MCF 10A (cell line): Measurements from ENCODE around the gene SLC1A7. TPM values are rescaled to one million over a fixed set of nuclear protein-coding genes. Genes with fewer than 3 reads are reported as not detected.

Experiments
- BruUV-seq: library from RNA; stranded (reverse); fragments of 400-500 nt; replicated peaks from 2 replicates; lab custom pipeline; 2021; lab: Mats Ljungman, UMichigan
- CTCF ChIA-PET: fragments of 300-600 bp; sonication (Branson Sonifier 250); formaldehyde crosslinking; extraction: SDS; loops from one replicate; lab custom pipeline; 2021; ENCODE audit warnings: antibody characterized with exemption, inconsistent platforms; lab: Yijun Ruan, JAX
- POLR2A ChIA-PET: fragments of 300-600, 350-650 bp; sonication (Branson Sonifier 250); formaldehyde crosslinking; extraction: SDS; loops from one replicate; lab custom pipeline; 2020; ENCODE audit warnings: antibody characterized with exemption, inconsistent platforms; lab: Yijun Ruan, JAX
- DNase-seq: peaks from one replicate; pipeline ENCODE4 v3.0.0-alpha.2; 2018; ENCODE audit not compliant: unreplicated experiment
- H3K27ac Mint-ChIP-seq: one replicate; pipeline ENCODE4 v1.8.0; 2022; ENCODE audit warnings: mild to moderate bottlenecking, low read depth, mixed read lengths; ENCODE audit not compliant: unreplicated experiment
- H3K27me3 Mint-ChIP-seq: one replicate; pipeline ENCODE4 v1.8.0; 2022; ENCODE audit warnings: mixed read lengths; ENCODE audit not compliant: insufficient read depth, unreplicated experiment
- H3K36me3 Mint-ChIP-seq: one replicate; pipeline ENCODE4 v1.8.0; 2022; ENCODE audit warnings: mild to moderate bottlenecking, moderate library complexity, mixed read lengths; ENCODE audit not compliant: insufficient read depth, unreplicated experiment
- H3K4me1 Mint-ChIP-seq: one replicate; pipeline ENCODE4 v1.8.0; 2022; ENCODE audit warnings: mixed read lengths; ENCODE audit not compliant: insufficient read depth, unreplicated experiment
- H3K4me3 Mint-ChIP-seq: one replicate; pipeline ENCODE4 v1.8.0; 2022; ENCODE audit warnings: mild to moderate bottlenecking, moderate library complexity, mixed read lengths; ENCODE audit not compliant: unreplicated experiment
- H3K9me3 Mint-ChIP-seq: one replicate; pipeline ENCODE4 v1.8.0; 2022; ENCODE audit warnings: mixed read lengths; ENCODE audit not compliant: unreplicated experiment
- intact Hi-C: fragments of 100-400 bp; cut with micrococcal nuclease; formaldehyde crosslinking; loops from 2 replicates; pipeline ENCODE4 v1.14.1; 2022
- total RNA-seq: library from RNA; stranded (reverse); gene quantifications from 2 replicates; pipeline ENCODE4 v1.2.3, GENCODE V29; 2022
- TF ChIP-seq, protein P1 (sequence below): fragments of 200-600 bp; IDR thresholded peaks from one replicate; pipeline ENCODE4 v1.8.0; 2022; ENCODE audit warnings: antibody characterized with exemption, mild to moderate bottlenecking; ENCODE audit not compliant: unreplicated experiment

SLC1A7 gene
- total RNA-seq, 1 experiment from 2014 or later, result not detected

DNA sequence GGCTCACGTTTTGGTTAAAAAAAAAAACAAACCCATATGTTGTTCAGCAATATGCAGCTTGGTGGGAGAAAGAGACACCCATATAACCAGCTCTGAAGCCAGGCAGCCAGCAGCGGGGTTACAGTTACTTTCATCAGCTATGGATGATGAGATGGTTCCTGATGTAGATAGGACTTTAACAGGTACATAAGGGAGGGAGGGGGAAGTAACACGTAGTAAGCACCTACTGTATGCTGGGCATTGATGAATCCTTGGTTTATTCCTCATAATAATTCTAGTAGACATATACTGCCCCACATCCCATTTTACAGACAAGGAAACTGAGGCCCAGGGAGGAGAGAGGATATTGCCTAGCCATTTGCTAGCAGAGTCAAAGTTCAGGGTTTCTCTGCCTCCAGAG, 2.0 kb downstream of the SLC1A7 start:
- POLR2A ChIA-PET, result no interaction called here
- Mint-ChIP-seq H3K27me3 (no peaks in the 10 kb centered on the region), H3K4me1 (peaks cover 9% of the 10 kb centered on the region), H3K9me3 (peaks cover 8% of the 10 kb centered on the region), H3K36me3 (peaks cover 6% of the 10 kb centered on the region), H3K27ac (no peak overlapping the region), H3K4me3 (no peak overlapping the region)
- TF ChIP-seq, protein P1, sequence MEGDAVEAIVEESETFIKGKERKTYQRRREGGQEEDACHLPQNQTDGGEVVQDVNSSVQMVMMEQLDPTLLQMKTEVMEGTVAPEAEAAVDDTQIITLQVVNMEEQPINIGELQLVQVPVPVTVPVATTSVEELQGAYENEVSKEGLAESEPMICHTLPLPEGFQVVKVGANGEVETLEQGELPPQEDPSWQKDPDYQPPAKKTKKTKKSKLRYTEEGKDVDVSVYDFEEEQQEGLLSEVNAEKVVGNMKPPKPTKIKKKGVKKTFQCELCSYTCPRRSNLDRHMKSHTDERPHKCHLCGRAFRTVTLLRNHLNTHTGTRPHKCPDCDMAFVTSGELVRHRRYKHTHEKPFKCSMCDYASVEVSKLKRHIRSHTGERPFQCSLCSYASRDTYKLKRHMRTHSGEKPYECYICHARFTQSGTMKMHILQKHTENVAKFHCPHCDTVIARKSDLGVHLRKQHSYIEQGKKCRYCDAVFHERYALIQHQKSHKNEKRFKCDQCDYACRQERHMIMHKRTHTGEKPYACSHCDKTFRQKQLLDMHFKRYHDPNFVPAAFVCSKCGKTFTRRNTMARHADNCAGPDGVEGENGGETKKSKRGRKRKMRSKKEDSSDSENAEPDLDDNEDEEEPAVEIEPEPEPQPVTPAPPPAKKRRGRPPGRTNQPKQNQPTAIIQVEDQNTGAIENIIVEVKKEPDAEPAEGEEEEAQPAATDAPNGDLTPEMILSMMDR, result no peak
- intact Hi-C loops, result no loop called here
- BruUV-seq, result no TSS peak
- CTCF ChIA-PET, result interaction anchor here (0.8 kb wide), 1 partner anchor 9 kb away, joined by 3 read pairs; no protein-coding TSS in a partner anchor
- no peak for DNase-seq

- DNase-seq, result peak; percentile 31
- TF ChIP-seq, protein P1, result no peak
- ChIA-PET POLR2A (no interaction called here), CTCF (interaction anchor here (0.8 kb wide), 1 partner anchor 9 kb away, joined by 3 read pairs; no protein-coding TSS in a partner anchor)
- no peak overlapping the region for H3K27ac Mint-ChIP-seq
- BruUV-seq, result no TSS peak
- peaks cover 6% of the 10 kb centered on the region for H3K36me3 Mint-ChIP-seq
- no peaks in the 10 kb centered on the region for H3K27me3 Mint-ChIP-seq
- H3K9me3 Mint-ChIP-seq, result peaks cover 8% of the 10 kb centered on the region
- H3K4me1 Mint-ChIP-seq, result peaks cover 5% of the 10 kb centered on the region
- H3K4me3 Mint-ChIP-seq, result no peak overlapping the region
- intact Hi-C loops, result no loop called here
Measured at GRCh38 chr1:53139951-53140361, 2.5 kb downstream of the SLC1A7 start.

- no peak overlapping the region for H3K27ac Mint-ChIP-seq
- BruUV-seq, result no TSS peak
Measured at GRCh38 chr1:53138991-53139884, 3.2 kb downstream of the SLC1A7 start.

GRCh38 chr1:53137729-53138128, 4.7 kb downstream of the SLC1A7 start:
- CTCF ChIA-PET, result interaction anchor here (0.5 to 1.5 kb wide), 3 partner anchors 27 to 331 kb away, joined by 3 to 4 read pairs (median 3); no protein-coding TSS in a partner anchor
- no peak overlapping the region for H3K27ac Mint-ChIP-seq
- DNase-seq, result no peak

More at GRCh38 chr1:53138991-53139884, 3.2 kb downstream of the SLC1A7 start:
- no peaks in the 10 kb centered on the region for H3K27me3 Mint-ChIP-seq
- DNase-seq, result no peak
- ChIA-PET POLR2A (no interaction called here), CTCF (interaction anchor here (0.6 to 0.8 kb wide), 2 partner anchors 10 to 139 kb away, joined by 3 to 4 read pairs; no protein-coding TSS in a partner anchor)
- H3K4me1 Mint-ChIP-seq, result peaks cover 5% of the 10 kb centered on the region
- intact Hi-C loops, result no loop called here
- H3K36me3 Mint-ChIP-seq, result peaks cover 6% of the 10 kb centered on the region
- no peak overlapping the region for H3K4me3 Mint-ChIP-seq
- H3K9me3 Mint-ChIP-seq, result peaks cover 8% of the 10 kb centered on the region
- TF ChIP-seq, protein P1, result no peak

More at GRCh38 chr1:53137729-53138128, 4.7 kb downstream of the SLC1A7 start:
- TF ChIP-seq, protein P1, result no peak
- intact Hi-C loops, result no loop called here
- Mint-ChIP-seq H3K36me3 (peaks cover 6% of the 10 kb centered on the region), H3K4me3 (no peak overlapping the region), H3K27me3 (no peaks in the 10 kb centered on the region), H3K4me1 (peaks cover 5% of the 10 kb centered on the region), H3K9me3 (peaks cover 8% of the 10 kb centered on the region)
- POLR2A ChIA-PET, result interaction anchor here (1.1 kb wide), 1 partner anchor 8 kb away, joined by 5 read pairs; no protein-coding TSS in a partner anchor
- BruUV-seq, result no TSS peak
